ENCODE data around the gene TIMP1.

Gene TIMP1

GRCh38 chrX:47576021-47576898 lies 6.0 kb upstream of the TIMP1 start:
- H3F3A ChIP-seq (ENCODE audit: insufficient read depth, low read length), result no peaks in the 10 kb centered on the region
- H3K4me3 ChIP-seq (ENCODE audit: low read depth, low read length, poor library complexity, severe bottlenecking), result no peak overlapping the region
- no peaks in the 10 kb centered on the region for H4K20me1 ChIP-seq (ENCODE audit: insufficient read depth, low read length)
- no peak overlapping the region for H3K4me2 ChIP-seq (ENCODE audit: low read length)
- no peaks in the 10 kb centered on the region for H3K79me2 ChIP-seq (ENCODE audit: insufficient read depth, low read length)
- H3K27me3 ChIP-seq (ENCODE audit: insufficient read depth, low read length), result no peaks in the 10 kb centered on the region
- H3K36me3 ChIP-seq (ENCODE audit: insufficient read depth, low read length), result peaks cover 7% of the 10 kb centered on the region
- no peak overlapping the region for H3K9ac ChIP-seq (ENCODE audit: low read length)
- no peaks in the 10 kb centered on the region for H3K9me3 ChIP-seq (ENCODE audit: low read length)
- no peak overlapping the region for H3K27ac ChIP-seq (ENCODE audit: low read depth, low read length, poor library complexity, severe bottlenecking)
- H3K9me2 ChIP-seq (ENCODE audit: low read depth, low read length), result no peaks in the 10 kb centered on the region
- H3K4me1 ChIP-seq (ENCODE audit: insufficient read depth, low read length, severe bottlenecking), result no peaks in the 10 kb centered on the region
- no peak overlapping the region for H2AFZ ChIP-seq (ENCODE audit: low read length)
- TF ChIP-seq EZH2 (IDR thresholded peaks at IDR 0.05; ENCODE audit: borderline replicate concordance, low read length), result no peak
- TF ChIP-seq, protein P1, sequence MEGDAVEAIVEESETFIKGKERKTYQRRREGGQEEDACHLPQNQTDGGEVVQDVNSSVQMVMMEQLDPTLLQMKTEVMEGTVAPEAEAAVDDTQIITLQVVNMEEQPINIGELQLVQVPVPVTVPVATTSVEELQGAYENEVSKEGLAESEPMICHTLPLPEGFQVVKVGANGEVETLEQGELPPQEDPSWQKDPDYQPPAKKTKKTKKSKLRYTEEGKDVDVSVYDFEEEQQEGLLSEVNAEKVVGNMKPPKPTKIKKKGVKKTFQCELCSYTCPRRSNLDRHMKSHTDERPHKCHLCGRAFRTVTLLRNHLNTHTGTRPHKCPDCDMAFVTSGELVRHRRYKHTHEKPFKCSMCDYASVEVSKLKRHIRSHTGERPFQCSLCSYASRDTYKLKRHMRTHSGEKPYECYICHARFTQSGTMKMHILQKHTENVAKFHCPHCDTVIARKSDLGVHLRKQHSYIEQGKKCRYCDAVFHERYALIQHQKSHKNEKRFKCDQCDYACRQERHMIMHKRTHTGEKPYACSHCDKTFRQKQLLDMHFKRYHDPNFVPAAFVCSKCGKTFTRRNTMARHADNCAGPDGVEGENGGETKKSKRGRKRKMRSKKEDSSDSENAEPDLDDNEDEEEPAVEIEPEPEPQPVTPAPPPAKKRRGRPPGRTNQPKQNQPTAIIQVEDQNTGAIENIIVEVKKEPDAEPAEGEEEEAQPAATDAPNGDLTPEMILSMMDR (IDR thresholded peaks at IDR 0.05; ENCODE audit: low read length), result no peak

- no peak overlapping the region for H2AFZ ChIP-seq (ENCODE audit: low read length)
Observed at GRCh38 chrX:47577424-47577823, 4.8 kb upstream of the TIMP1 start.

GRCh38 chrX:47577901-47578300 lies 4.3 kb upstream of the TIMP1 start:
- no peak overlapping the region for H3K4me2 ChIP-seq (ENCODE audit: low read length)
- H4K20me1 ChIP-seq (ENCODE audit: insufficient read depth, low read length), result no peaks in the 10 kb centered on the region
- no peak overlapping the region for H3K4me3 ChIP-seq (ENCODE audit: low read depth, low read length, poor library complexity, severe bottlenecking)

More at GRCh38 chrX:47577424-47577823, 4.8 kb upstream of the TIMP1 start:
- Histone ChIP-seq H3K27me3 (ENCODE audit: insufficient read depth, low read length) (no peaks in the 10 kb centered on the region), H3K4me2 (ENCODE audit: low read length) (no peak overlapping the region), H3K9me2 (ENCODE audit: low read depth, low read length) (no peaks in the 10 kb centered on the region), H3K79me2 (ENCODE audit: insufficient read depth, low read length) (no peaks in the 10 kb centered on the region), H3K36me3 (ENCODE audit: insufficient read depth, low read length) (no peaks in the 10 kb centered on the region), H3K9ac (ENCODE audit: low read length) (no peak overlapping the region), H3K4me1 (ENCODE audit: insufficient read depth, low read length, severe bottlenecking) (no peaks in the 10 kb centered on the region), H3K27ac (ENCODE audit: low read depth, low read length, poor library complexity, severe bottlenecking) (no peak overlapping the region), H3K4me3 (ENCODE audit: low read depth, low read length, poor library complexity, severe bottlenecking) (no peak overlapping the region), H4K20me1 (ENCODE audit: insufficient read depth, low read length) (no peaks in the 10 kb centered on the region), H3F3A (ENCODE audit: insufficient read depth, low read length) (no peaks in the 10 kb centered on the region), H3K9me3 (ENCODE audit: low read length) (no peaks in the 10 kb centered on the region)
- TF ChIP-seq, protein P1 (IDR thresholded peaks at IDR 0.05; ENCODE audit: low read length), result no peak
- TF ChIP-seq EZH2 (IDR thresholded peaks at IDR 0.05; ENCODE audit: borderline replicate concordance, low read length), result no peak

More at GRCh38 chrX:47577901-47578300, 4.3 kb upstream of the TIMP1 start:
- TF ChIP-seq EZH2 (IDR thresholded peaks at IDR 0.05; ENCODE audit: borderline replicate concordance, low read length), result no peak
- TF ChIP-seq, protein P1 (IDR thresholded peaks at IDR 0.05; ENCODE audit: low read length), result no peak
- no peaks in the 10 kb centered on the region for H3K9me2 ChIP-seq (ENCODE audit: low read depth, low read length)
- H2AFZ ChIP-seq (ENCODE audit: low read length), result no peak overlapping the region
- no peaks in the 10 kb centered on the region for H3K79me2 ChIP-seq (ENCODE audit: insufficient read depth, low read length)
- H3K9me3 ChIP-seq (ENCODE audit: low read length), result no peaks in the 10 kb centered on the region
- no peaks in the 10 kb centered on the region for H3K36me3 ChIP-seq (ENCODE audit: insufficient read depth, low read length)
- no peaks in the 10 kb centered on the region for H3K27me3 ChIP-seq (ENCODE audit: insufficient read depth, low read length)
- H3F3A ChIP-seq (ENCODE audit: insufficient read depth, low read length), result no peaks in the 10 kb centered on the region
- H3K9ac ChIP-seq (ENCODE audit: low read length), result no peak overlapping the region
- H3K27ac ChIP-seq (ENCODE audit: low read depth, low read length, poor library complexity, severe bottlenecking), result no peak overlapping the region
- no peaks in the 10 kb centered on the region for H3K4me1 ChIP-seq (ENCODE audit: insufficient read depth, low read length, severe bottlenecking)
